Right lobe of liver (tissue), 6 donors: ENCODE results near the gene DIP2C. TPM values are rescaled to one million over a fixed set of nuclear protein-coding genes. Genes with fewer than 3 reads are reported as not detected.

Source experiments
- ATAC-seq, 4 donors: fragments of 200-7000 bp; cut with Tn5 transposase; one replicate each; pipeline ENCODE4 v1.9.1; 2020; ENCODE audit warnings: mild to moderate bottlenecking in 4 of 4, moderate library complexity in 4 of 4
- DNase-seq, 3 donors: peaks; one replicate each; pipeline ENCODE4 v3.0.0-alpha.2; 2020
- H3K27ac ChIP-seq, 3 donors: fragments of 200-600 bp; one replicate each; pipeline ENCODE4 v1.8.0; 2022
- H3K27me3 ChIP-seq, 2 donors: fragments of 200-600 bp; one replicate each; pipeline ENCODE4 v1.8.0; 2022
- H3K36me3 ChIP-seq, 4 donors: fragments of 200-600 bp; sonication (generic) in 1 of 4; one replicate each; pipeline versions ENCODE4 v1.5.1 to v1.8.0; 2017 to 2022; ENCODE audit warnings: control low read depth in 1 of 4
- H3K4me1 ChIP-seq, 4 donors: fragments of 200-600 bp; sonication (generic) in 1 of 4; one replicate each; pipeline versions ENCODE4 v1.5.1 to v1.8.0; 2017 to 2022; ENCODE audit warnings: control low read depth in 1 of 4
- H3K4me3 ChIP-seq, 3 donors: fragments of 200-600 bp; one replicate each; pipeline ENCODE4 v1.8.0; 2022
- H3K9me3 ChIP-seq, 4 donors: fragments of 200-600 bp; sonication (generic) in 1 of 4; one replicate each; pipeline versions ENCODE4 v1.5.1 to v1.8.0; 2017 to 2022; ENCODE audit warnings: control low read depth in 1 of 4
- CTCF ChIP-seq, 4 donors: fragments of 200-600 bp in 3 of 4; fragments of 450-650 bp in 1 of 4; IDR thresholded peaks; one replicate each; pipeline versions ENCODE4 v1.5.1 to v1.8.0; 2016 to 2022; ENCODE audit warnings: antibody characterized with exemption in 4 of 4, mild to moderate bottlenecking in 2 of 4
- POLR2A ChIP-seq: fragments of 450-650 bp; IDR thresholded peaks from one replicate; pipeline ENCODE4 v1.6.1; 2017; ENCODE audit warnings: antibody characterized with exemption, mild to moderate bottlenecking
- WGBS: methylation state at CpG from one replicate; pipeline ENCODE4 v1.1.6; 2018; ENCODE audit warnings: low coverage, low lambda C conversion rate; ENCODE audit not compliant: insufficient coverage; ENCODE audit errors: missing lambda C conversion rate; 5-methylcytosine and 5-hydroxymethylcytosine counted together
- intact Hi-C, 2 donors: fragments of 100-400 bp; cut with DNase I; formaldehyde crosslinking; loops; one replicate each; pipeline versions ENCODE4 v1.11.2 to v1.14.1; 2022
- total RNA-seq, 6 experiments: library from RNA; depleted of rRNA in 2 of 6; stranded (reverse); fragments of >200 nt in 2 of 6; fragmentation: NEBNext Ultra II Directional in 3 of 6; extraction: Animal tissue kit (Norgen Biotek cat#: 25700) in 3 of 6; gene quantifications; one replicate each; pipeline versions ENCODE4 v1.1.0 to v1.2.4, GENCODE V29; 2016 to 2023
- donor health status: DM: no; HTN: yes; CAD: no.
- donor health status: DM: no; HTN: no; CAD: no.
- donor health status: DM: no; HTN: no; CAD: no.
- donor health status: DM: no; HTN: yes; CAD: no.
- donor health status: DM: no; HTN: yes; CAD: no.

Gene DIP2C
- total RNA-seq, 6 experiments from 2014 or later = 8.0 to 13.5 (median 11.7) TPM

- Histone ChIP-seq H3K4me3 (no peak overlapping the region), H3K27ac (no peak overlapping the region), H3K4me1 (no peaks in the 10 kb centered on the region), H3K9me3 (no peaks in the 10 kb centered on the region), H3K36me3 (peaks cover 0 to 43% (median 4%) of the 10 kb centered on the region in 4 donors), H3K27me3 (no peaks in the 10 kb centered on the region)
- no peak for TF ChIP-seq CTCF (IDR thresholded peaks at IDR 0.05)
- TF ChIP-seq POLR2A = no peak
- ATAC-seq = peak in 1 of 4 donors; percentile 22
- intact Hi-C loops = no loop called here
- no peak for DNase-seq
- 96% methylated on average over 5 of the region's 6 CpGs for WGBS
Observed at GRCh38 chr10:239109-239508, 450.4 kb downstream of the DIP2C start.

GRCh38 chr10:235915-236314, 453.6 kb downstream of the DIP2C start:
- Histone ChIP-seq H3K4me1 (no peaks in the 10 kb centered on the region), H3K27ac (no peak overlapping the region), H3K36me3 (peaks cover 0 to 25% (median 4%) of the 10 kb centered on the region in 4 donors), H3K27me3 (no peaks in the 10 kb centered on the region), H3K9me3 (no peaks in the 10 kb centered on the region), H3K4me3 (no peak overlapping the region)
- TF ChIP-seq CTCF (IDR thresholded peaks at IDR 0.05) (no peak), POLR2A (no peak)
- no peak for ATAC-seq
- WGBS = 62% methylated on average over 3 of the region's 3 CpGs
- DNase-seq = no peak
- intact Hi-C loops = no loop called here

GRCh38 chr10:234708-235406, 454.6 kb downstream of the DIP2C start:
- H3K27me3 ChIP-seq = no peaks in the 10 kb centered on the region
- no peaks in the 10 kb centered on the region for H3K9me3 ChIP-seq
- H3K4me1 ChIP-seq = no peaks in the 10 kb centered on the region
- no peak overlapping the region for H3K27ac ChIP-seq
- no peak for TF ChIP-seq POLR2A
- no peak for TF ChIP-seq CTCF (IDR thresholded peaks at IDR 0.05)
- 90% methylated on average over 9 of the region's 9 CpGs for WGBS
- peaks cover 0 to 17% (median 4%) of the 10 kb centered on the region in 4 donors for H3K36me3 ChIP-seq
- ATAC-seq = no peak
- DNase-seq = no peak
- H3K4me3 ChIP-seq = no peak overlapping the region
- intact Hi-C loops = no loop called here

GRCh38 chr10:232878-233277, 456.6 kb downstream of the DIP2C start:
- DNase-seq (no peak), ATAC-seq (no peak)
- intact Hi-C loops = no loop called here
- Histone ChIP-seq H3K9me3 (no peaks in the 10 kb centered on the region), H3K27me3 (no peaks in the 10 kb centered on the region), H3K4me3 (no peak overlapping the region), H3K27ac (no peak overlapping the region), H3K36me3 (peaks cover 0 to 9% (median under 1%) of the 10 kb centered on the region in 4 donors), H3K4me1 (no peaks in the 10 kb centered on the region)
- TF ChIP-seq CTCF (IDR thresholded peaks at IDR 0.05) (no peak), POLR2A (no peak)
- 100% methylated on average over 3 of the region's 11 CpGs for WGBS
